GM18867 (cell line): ENCODE data around the gene KIF13A.
"Not testable (repeated sequence)": the region's sequence is repeated elsewhere in the genome, so short reads cannot be mapped to it uniquely, and the experiment has no call there.

Experiments
- ATAC-seq: cut with Tn5 transposase; IDR thresholded peaks from one replicate; pipeline ENCODE4 v1.9.1; 2021; ENCODE audit warnings: mild to moderate bottlenecking, moderate library complexity; ENCODE audit not compliant: unreplicated experiment

The KIF13A gene

DNA sequence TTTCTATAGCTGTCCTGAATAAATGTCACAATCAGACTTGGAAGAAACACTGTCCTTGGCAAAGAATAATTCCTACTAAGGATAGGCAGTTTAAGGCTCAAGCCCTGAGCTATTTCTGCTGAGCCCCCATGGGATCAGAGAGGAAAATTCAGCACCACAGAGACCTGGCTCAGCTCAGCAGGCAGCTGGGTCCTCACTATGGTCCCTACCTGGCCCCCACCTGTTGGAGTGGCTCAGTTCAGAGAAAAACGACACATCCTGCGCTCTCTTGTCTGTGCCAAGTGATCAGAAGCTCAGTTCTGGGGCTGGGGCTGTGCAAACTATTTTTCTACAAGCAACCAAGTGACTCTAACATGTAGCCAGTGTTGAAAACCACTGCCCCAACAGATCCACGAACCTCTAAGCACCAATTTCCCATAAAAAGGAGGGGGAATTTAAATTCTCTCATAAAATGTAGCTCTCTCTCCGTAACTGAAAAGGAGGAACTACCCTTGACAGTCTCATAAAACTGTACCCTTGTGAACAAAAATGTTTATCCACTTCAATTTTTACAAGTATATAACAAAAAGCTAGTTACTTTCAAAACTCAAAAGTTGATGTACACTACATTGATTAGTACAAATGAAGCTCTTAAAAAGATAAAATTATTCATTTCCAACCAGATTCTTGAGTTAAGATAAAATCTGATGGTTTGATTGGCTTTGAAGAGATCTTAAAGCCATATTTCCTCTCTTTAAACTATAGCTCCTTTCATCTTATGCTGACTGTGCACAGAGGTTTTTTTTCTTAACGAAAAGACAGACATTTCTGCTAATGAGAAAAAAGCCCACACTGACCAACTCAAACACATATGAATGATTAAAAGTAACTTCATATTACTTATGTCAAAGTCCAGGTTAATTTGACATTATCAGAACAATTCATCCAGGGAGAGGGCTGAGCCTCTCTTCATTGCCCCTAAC lies 52.0 kb downstream of the KIF13A start:
- ATAC-seq: no peak

DNA sequence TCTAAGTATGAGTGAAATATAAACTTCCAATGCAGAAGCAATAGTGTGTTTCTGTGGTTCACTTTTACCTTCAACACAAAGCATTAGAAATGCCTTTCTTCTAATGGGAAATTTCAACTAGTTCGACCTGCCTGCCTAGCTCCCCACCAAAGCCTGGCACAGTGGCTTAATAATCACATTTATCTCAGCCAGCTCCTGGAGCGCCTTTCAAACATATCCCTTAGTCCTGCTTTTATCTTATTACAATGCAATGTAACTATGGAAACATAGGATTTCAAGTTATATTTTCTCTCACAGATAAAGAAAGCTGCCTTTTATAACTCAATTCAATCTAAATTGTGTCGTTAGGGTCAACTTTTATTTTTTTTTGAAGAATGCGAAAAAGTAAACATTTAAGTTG lies 53.7 kb downstream of the KIF13A start:
- no peak for ATAC-seq

DNA sequence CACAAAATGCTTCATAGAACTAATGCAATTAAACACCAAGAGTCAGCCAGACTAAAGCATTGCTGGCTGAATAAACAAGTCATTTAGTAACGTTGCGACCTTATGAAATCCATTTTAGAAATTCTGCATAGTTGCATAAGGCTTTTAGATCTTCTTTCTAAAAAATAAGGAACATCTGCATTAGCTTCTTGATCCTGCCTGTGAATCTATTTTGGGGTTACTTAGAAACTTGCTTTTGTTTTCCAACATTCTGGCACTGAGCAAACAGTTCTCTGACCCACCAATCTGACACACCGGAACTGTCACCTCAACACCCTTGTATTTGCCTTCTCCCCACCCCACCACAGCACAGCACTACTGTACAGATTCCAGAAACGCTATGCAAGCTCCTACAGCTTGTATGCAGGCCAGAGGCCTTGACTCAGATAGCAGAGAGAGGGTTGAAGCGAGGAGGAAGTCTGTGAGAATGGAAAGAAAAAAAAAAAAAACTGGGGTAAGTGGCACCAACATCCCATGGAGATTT lies 55.0 kb downstream of the KIF13A start:
- no peak for ATAC-seq

DNA sequence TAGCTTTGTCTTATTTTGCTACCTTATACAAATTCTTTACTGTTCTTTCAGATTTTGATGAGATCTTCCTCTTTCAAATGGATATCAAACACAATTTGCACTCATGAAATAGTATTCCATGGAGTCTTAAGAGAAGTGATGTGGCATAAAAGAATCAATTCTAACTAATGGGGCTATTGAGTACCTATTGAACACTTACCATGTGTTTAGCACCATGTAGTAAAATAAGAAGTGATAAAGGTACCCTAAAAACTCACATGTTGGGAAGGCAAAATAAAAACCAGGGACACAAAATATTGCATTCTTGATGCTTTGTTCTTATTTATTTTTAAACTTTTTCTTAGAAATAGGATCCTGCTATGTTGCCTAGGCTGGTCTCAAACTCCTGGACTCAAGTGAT lies 56.2 kb downstream of the KIF13A start:
- no peak for ATAC-seq

DNA sequence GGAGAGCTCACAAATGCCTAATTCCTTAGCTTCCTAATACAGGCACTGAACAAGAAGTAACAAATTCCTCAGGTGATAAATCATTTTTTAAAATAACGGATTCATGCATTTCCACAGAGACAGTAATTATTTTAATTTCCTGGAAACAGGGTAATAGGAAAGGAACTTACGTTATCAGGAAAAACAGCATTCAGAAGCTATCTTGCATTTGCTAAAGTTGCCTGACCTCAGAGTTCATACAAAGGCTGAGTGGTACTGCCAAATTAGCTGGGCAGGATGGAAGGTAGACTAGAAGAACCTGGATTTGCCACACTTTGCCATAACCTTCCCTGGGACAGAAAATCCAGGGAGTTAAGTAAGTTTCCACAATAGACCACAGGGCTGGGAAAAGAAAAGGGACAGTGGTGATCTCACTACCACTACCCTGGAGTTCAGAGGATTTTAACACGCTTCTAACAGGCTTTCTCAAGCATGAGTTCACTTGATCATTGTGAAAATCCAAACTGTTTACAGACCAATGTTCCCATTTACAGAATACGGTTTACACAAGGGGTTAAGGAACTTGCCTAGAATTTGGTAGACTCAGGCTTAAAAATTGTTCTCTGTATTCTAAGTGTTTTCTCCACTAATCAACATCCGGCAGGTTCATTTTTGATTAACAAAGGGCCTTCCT lies 57.0 kb downstream of the KIF13A start:
- no peak for ATAC-seq

DNA sequence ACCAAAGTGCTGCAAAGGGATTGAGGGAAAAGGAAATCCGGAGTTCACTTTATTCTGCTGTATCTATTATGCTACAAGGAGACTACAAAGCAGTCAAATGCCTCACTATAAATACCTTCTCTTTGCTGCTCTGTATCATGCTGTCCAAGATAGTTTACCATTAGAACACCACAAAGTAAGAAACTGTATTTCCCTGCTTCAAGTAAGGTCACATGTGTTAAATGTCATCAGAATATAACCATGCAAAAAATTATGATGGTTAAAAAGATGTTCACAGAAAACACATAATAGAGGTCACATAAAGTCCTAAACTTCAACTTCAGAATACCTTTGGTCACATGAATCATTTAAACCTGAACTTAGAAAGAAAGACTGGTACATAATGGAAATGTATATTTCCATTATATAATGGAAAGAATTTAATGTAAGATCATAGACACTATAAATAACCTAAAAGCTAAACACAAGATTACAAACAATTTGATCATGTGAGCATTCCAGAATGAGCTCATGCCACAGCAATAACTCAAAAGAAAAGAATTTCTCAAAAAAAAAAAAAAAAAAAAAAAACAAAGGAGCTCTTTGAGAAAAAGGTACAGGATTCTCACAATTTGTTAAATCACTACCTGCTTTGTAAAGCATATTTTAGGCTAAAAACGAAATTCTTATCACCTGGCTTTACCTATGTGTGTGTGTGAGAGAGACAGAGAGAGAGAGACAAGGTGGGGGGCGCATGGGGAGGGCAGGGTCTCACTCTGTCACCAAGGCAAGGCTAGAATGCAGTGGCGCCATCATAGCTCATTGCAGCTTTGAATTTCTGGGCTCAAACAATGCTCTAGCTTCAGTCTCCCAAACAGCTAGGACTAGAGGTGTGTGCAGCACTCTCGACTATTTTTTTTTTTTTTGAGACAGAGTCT lies 58.7 kb downstream of the KIF13A start:
- no peak for ATAC-seq

DNA sequence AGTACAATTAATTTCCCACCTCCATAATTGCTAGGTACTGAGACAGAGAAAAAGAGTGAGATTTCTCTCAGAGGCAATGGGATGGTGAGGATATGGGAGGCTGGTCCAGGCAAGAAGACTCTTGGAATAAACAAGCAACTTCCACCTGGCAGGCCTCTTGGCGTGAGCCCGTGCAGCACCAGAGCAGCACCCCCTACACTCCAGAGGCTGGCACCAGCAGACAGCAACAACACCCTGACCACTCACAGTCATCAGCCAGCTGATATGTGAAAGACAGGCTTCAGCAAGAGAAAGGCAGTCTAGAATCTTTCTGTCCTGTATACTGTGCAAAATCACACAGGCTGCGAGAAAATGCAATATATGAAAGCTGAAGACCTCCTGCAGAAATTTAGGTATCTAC lies 59.7 kb downstream of the KIF13A start:
- ATAC-seq: no peak

DNA sequence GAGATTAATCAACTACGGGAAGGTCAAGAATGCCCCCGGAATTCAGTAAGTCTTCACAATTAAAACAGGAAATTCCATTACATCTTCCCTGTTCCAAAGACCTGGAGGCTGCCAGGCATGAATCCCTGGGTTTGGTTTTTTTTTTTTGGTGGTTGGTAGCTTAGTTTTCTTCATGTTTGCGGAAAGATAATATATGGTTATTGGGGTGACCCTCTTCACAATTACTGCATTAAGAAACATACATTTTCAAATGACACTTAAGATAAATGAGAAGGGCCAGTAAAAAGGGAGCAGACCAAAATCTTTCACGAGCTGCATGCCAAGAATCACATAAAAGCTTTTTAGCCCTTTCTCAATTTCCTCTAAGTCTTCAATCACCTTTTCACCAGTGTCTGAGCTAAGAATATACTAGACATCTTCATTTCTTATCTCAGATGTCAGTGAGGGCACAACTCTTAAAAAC lies 64.0 kb downstream of the KIF13A start:
- ATAC-seq: no peak

DNA sequence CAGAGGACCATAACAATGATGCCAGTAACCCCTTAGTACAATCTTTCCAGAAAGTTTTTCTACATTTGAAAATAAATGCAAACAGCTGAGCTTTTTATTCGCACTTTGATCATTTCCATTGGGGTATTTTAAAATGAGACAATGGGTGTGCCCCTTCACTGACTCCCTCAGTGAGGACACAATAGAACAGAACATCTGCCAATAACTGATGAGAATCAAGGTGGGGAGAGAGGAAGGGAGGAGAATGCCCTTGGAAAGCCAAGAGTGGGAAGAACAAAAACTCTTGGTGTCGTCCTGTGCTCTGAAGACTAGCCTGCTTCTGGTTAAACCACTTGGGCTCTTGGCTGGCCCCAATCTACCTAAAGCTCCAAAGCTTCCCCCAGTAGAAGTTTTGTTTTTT lies 66.0 kb downstream of the KIF13A start:
- ATAC-seq: no peak

DNA sequence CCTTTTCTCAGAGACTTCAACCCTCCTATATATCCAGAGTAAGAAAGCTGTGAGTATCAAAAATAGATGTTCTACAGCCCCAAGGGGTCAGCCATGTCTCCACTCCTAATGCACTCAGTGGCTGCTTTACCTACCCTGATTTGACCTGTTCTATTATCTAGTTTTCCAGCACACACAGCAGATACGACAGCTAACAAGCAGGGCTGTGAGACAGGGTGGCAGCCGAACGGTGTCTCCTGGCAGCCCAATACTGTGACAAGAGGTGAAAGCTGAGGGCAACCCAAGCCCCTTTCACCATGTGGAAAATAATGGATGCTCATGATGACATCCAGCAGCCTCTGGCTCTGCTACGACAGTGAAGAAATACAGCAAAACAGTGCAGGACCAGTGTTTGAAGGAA lies 67.9 kb downstream of the KIF13A start:
- ATAC-seq: no peak

DNA sequence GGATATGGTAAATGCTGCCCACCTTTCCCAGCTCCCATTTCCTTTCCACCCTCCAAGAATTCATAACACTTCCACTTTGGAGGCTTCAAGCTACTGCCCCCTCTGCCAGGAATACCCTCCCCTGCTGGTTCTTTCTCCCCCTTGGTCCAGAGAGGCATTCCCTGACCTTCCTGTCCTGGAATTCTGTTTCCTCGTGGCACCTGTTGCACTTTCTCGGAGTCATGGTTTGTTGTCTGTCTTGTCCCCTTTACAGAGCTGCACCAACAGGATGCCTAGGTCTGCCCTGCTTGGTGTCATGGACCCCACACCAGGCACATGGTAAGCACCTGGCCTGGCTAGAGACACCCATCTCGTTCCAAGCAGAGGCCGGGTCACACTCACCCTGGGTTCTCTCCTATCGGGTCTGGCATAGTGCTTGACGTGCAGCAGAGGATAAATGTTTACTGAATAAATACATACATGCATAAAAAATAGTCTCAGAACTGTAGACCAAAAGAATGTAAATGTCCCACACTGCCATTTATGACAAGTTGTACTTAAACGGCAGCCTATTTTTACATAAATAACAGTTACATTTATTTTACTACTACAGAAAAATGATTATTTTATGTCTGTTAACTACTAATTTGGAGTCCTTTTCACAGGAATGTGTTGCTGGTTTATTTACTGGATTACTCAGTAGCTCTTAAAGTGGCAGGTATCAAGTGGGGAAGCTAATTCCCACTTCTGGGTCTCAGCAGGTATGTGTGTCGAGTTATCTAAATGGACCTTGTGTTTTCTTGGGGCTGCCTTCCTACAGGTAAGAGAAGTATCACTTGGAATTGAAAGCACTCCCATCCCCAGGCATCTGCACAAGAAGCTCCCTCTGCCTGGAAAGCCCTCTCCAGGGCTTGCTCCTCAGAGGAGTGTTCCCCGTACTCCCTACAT lies 69.3 kb downstream of the KIF13A start:
- ATAC-seq: no peak

DNA sequence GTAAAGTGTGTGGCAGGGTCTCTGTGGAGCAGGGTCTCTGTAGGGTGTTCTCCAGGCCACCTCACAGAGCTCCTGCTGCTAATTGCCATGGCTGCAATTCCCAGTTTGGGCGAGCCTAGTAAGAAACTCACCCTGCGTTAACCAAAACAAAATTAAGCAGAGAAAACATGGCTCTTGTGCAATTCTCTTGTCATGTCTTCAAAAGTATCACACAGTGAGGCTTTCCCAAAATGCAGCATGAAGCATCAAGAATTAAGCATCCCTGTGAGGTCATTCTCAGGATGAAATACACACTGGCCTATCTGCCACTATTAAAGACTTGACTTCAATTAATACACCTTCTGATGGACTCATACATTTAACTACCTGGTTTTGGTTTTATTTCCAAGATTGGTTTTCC lies 72.8 kb downstream of the KIF13A start:
- no peak for ATAC-seq

DNA sequence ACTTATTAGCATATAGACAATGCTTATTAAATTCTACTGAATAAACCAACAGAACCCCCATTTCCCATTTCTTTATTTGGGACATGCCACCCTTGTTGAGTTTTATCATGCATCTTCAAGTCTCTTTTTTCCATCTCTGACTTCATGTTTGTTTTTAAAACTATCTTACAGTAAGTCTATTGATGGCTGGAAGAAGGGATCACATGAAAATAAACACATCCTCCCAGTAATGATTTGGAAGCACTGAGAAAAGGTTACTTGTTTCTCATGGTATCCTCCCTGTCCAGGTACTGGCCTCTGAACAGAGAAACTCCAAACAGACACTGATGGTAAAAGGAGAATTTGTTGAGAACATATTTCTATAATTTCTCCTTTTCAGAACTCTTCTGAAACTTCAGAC lies 74.9 kb downstream of the KIF13A start:
- ATAC-seq: no peak

DNA sequence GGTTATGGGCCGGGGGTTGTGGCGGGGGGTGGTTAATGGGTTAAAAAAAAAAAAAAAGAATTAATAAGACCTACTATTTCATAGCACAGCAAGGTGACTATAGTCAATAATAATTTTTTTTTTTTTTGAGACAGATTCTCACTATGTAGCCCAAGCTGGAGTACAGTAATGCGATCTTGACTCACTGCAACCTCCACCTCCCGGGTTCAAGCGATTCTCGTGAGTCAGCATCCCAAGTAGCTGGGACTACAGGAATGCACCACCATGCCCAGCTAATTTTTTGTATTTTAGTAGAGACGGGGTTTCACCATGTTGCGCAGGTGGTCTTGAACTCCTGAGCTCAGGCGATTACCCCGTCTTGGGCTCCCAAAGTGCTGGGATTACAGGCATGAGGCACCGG lies 75.8 kb downstream of the KIF13A start:
- ATAC-seq: not testable (repeated sequence)

DNA sequence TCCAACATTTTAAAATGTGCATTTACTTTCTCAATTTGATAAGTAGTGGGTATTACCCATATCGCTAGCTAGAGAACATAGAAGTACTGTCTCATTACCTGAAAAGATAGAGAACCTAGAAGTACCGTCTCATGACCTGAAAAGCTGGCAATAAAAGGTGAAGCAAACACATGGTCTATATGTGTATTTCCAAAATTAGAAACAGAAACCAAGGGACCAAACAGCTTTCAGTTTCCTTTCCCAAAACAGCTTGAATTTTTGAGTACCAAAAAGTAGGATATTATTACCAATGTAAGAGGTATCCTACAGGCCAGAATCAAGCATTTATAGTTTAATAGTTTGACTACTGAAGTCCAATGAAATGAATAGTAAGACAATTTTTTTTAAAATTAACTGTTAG lies 77.2 kb downstream of the KIF13A start:
- no peak for ATAC-seq

DNA sequence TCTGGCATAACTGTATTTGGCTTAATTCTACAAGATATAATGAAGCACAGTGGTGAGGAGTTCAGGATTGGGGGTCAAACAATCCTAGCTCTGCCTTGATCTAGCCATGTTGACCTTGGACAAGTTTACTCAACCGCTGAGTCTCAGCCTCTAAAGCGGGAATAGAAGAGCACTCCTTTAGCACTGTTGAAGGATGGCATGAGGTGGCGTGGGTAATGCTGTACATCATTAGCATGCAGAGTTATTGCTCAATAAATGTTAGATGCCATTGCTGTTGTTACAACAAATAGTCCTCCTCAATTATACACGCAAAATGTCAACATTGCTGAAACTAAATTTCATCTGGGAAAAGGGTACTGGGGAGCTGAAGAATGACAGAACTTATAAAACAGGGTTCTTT lies 78.6 kb downstream of the KIF13A start:
- no peak for ATAC-seq

DNA sequence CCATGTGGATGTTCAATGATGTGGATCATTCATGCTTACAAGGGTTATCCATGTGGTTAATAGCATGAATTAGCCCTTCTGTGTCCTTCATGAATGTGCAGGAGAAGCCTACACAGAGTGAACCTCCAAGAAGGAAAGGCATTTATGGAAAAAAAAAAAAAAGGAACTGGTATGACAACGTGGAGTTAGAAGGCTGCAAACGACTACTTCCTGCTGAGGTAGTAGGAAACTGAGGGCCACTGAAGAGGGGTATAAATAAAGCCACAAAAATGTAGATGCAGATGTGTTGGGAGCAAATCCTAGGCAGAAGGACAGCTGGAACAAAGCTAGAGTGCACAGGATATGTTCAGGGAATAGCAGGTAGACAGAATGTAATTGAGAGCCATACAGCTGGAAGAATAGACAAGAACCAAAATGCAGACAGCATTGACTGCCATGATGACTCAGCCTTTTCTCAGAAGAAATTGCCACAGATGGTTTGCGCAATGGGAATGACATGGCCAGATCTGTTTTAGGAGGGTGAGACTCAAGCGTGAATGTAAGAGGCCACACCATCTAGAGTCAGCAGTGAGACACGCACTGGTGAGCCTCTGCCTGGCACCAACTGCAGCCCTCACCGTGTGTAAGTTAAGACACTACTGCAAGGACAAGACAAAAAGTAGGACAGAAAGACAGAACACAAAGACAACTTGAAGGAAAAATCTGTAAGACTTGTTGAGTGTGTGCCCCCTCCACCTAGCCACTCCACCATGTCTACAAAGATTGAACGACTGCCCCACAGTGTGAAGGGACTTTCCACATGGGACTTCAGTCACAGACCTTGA lies 79.8 kb downstream of the KIF13A start:
- ATAC-seq: no peak

DNA sequence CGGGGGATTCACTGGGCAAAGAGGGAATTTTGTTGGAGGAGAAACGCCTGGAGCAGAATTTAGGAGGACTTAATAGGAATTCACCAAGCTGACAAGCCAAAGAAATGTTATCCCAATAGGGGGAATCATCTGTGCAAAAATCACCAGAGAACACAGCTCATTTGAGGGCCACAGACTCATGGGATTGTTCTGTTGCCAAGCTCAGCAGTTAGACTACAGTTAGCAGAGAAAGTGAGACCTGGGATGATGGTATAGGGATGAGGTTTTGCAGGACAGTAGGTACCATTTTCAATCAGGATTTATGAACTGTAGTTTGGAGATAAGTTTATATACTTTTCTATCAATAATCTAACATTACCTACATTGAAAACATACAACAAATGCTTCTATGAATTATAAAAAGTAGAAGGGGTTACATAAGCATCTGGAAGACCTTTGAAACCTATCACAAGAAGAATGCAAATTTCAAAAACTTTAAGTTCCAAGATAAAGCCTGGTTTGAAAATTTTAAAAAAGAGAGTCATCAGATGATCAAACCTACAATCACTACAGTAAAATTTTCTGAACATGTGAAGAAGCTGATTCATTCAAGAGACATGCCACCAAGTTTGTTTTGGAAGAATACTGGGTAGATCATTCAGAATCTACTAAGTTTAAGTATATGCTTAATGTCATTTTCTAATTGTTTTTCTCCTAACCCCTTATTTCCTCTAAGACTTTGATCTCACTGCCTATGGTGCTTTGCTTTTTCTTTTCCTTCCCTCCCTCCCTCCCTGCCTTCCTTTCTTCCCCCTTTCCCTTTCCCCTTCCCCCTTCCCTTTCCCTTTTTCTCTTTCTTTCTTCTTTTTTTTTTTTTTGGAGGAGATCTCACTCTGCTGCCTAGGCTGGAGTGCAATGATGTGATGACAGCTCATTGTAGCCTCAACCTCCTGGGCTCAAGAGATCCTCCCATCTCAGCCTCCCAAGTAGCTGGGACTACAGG lies 81.5 kb downstream of the KIF13A start:
- no peak for ATAC-seq
